ENCODE results near the gene XAGE1B.

GRCh38 chrX:52542311-52542710, 25.4 kb upstream of the XAGE1B start:
- TF ChIP-seq CTCF (IDR thresholded peaks at IDR 0.05), result no peak
- TF ChIP-seq POLR2A (IDR thresholded peaks at IDR 0.05), result no peak
